GM18858 (cell line): ENCODE measurements around the gene CBX6.
"Not testable (repeated sequence)": the region's sequence is repeated elsewhere in the genome, so short reads cannot be mapped to it uniquely, and the experiment has no call there.

Source experiments
- ATAC-seq: cut with Tn5 transposase; IDR thresholded peaks from one replicate; pipeline ENCODE4 v1.9.1; 2021; ENCODE audit not compliant: unreplicated experiment

The CBX6 gene

GRCh38 chr22:38872172-38872830 lies at the start of gene CBX6:
CBX6 (minus strand) TSS chr22:38872216; CDS start chr22:38872190, 26 bp downstream.
- ATAC-seq = peak; percentile 42

- ATAC-seq = no peak
Observed at GRCh38 chr22:38921806-38922205, 49.8 kb upstream of the CBX6 start.

GRCh38 chr22:38921120-38921519 lies 49.1 kb upstream of the CBX6 start:
- ATAC-seq = no peak

- no peak for ATAC-seq
Observed at GRCh38 chr22:38919631-38920190, 47.7 kb upstream of the CBX6 start.

GRCh38 chr22:38911434-38911833 lies 39.4 kb upstream of the CBX6 start:
- no peak for ATAC-seq

- no peak for ATAC-seq
Observed at GRCh38 chr22:38907767-38908166, 35.8 kb upstream of the CBX6 start.

- ATAC-seq = no peak
Observed at GRCh38 chr22:38906052-38906451, 34.0 kb upstream of the CBX6 start.

- not testable (repeated sequence) for ATAC-seq
Observed at GRCh38 chr22:38904052-38904617, 32.1 kb upstream of the CBX6 start.

GRCh38 chr22:38901111-38901641 lies 29.2 kb upstream of the CBX6 start:
- ATAC-seq = no peak

GRCh38 chr22:38900677-38901076 lies 28.7 kb upstream of the CBX6 start:
- no peak for ATAC-seq

GRCh38 chr22:38891256-38891655 lies 19.2 kb upstream of the CBX6 start:
- ATAC-seq = no peak

GRCh38 chr22:38890377-38890776 lies 18.4 kb upstream of the CBX6 start:
- ATAC-seq = no peak

GRCh38 chr22:38886333-38886732 lies 14.3 kb upstream of the CBX6 start:
- ATAC-seq = no peak

GRCh38 chr22:38882972-38883622 lies 11.1 kb upstream of the CBX6 start:
- ATAC-seq = no peak

GRCh38 chr22:38881997-38882879 lies 10.2 kb upstream of the CBX6 start:
- ATAC-seq = no peak

GRCh38 chr22:38881464-38881871 lies 9.5 kb upstream of the CBX6 start:
- ATAC-seq = no peak

- ATAC-seq = no peak
Observed at GRCh38 chr22:38879961-38880360, 7.9 kb upstream of the CBX6 start.

GRCh38 chr22:38879108-38879729 lies 7.2 kb upstream of the CBX6 start:
- no peak for ATAC-seq

- no peak for ATAC-seq
Observed at GRCh38 chr22:38878001-38878400, 6.0 kb upstream of the CBX6 start.

- ATAC-seq = no peak
Observed at GRCh38 chr22:38874529-38875222, 2.7 kb upstream of the CBX6 start.
